ENCODE data around the gene PKIB. TPM values are rescaled to one million over a fixed set of nuclear protein-coding genes. Genes with fewer than 3 reads are reported as not detected.
"Not testable (repeated sequence)": the region's sequence is repeated elsewhere in the genome, so short reads cannot be mapped to it uniquely, and the experiment has no call there.

PKIB gene
- polyA plus RNA-seq, 2 of the 4 experiments (the other 2 are of a cell fraction), result 0.37 to 1.5 TPM

GRCh38 chr6:122740936-122741335 lies 130.7 kb downstream of the PKIB start:
- no peak for TF ChIP-seq KDM1A (IDR thresholded peaks at IDR 0.05; ENCODE audit: low read depth)
- no peak for TF ChIP-seq ZFP36 (IDR thresholded peaks at IDR 0.05; ENCODE audit: borderline replicate concordance, partially characterized antibody)
- no peak for TF ChIP-seq FOXS1 (CRISPR knock-in tag; IDR thresholded peaks at IDR 0.05)
- no peak for TF ChIP-seq KDM5A (IDR thresholded peaks at IDR 0.05)
- TF ChIP-seq EHF (CRISPR knock-in tag; IDR thresholded peaks at IDR 0.05), result no peak
- no peak for TF ChIP-seq HEYL (CRISPR knock-in tag; IDR thresholded peaks at IDR 0.05)
- no peak for TF ChIP-seq HOXB5 (CRISPR knock-in tag; IDR thresholded peaks at IDR 0.05)
- no peak for TF ChIP-seq TP53 (CRISPR knock-in tag; IDR thresholded peaks at IDR 0.05)
- no peak for TF ChIP-seq NR3C1 (IDR thresholded peaks at IDR 0.05)
- no peak for TF ChIP-seq ELK1 (IDR thresholded peaks at IDR 0.05; ENCODE audit: low read depth, low read length)
- no peak for TF ChIP-seq RAD21 (conservative IDR thresholded peaks at IDR 0.05 in 1 of 2, IDR thresholded peaks at IDR 0.05 in 1 of 2)
- no peak for TF ChIP-seq CHD2 (IDR thresholded peaks at IDR 0.05; ENCODE audit: low read length, partially characterized antibody)
- TF ChIP-seq BCL3 (IDR thresholded peaks at IDR 0.05), result no peak
- no peak for TF ChIP-seq ATOH8 (CRISPR knock-in tag; IDR thresholded peaks at IDR 0.05; ENCODE audit: low read depth)
- TF ChIP-seq POLR2AphosphoS2 (conservative IDR thresholded peaks at IDR 0.05; ENCODE audit: low read length), result no peak
- Histone ChIP-seq H3K4me2 (no peak overlapping the region), H3K4me1 (no peaks in the 10 kb centered on the region), H3K9me3 (no peaks in the 10 kb centered on the region), H3K27ac (no peak overlapping the region), H3K4me3 (no peak overlapping the region)
- POLR2A ChIA-PET, result no interaction called here
- CTCF ChIA-PET, result interaction anchor here (4.9 kb wide), 1 partner anchor 10 kb away, joined by 19 read pairs; no protein-coding TSS in a partner anchor
- ATAC-seq (no peak), DNase-seq (ENCODE audit: low read depth in 1 of 2, low spot score in 1 of 2) (no peak), FAIRE-seq (no peak)
- WGBS (ENCODE audit: missing lambda C conversion rate), result 29% methylated on average over 2 of the region's 2 CpGs

- H3K4me3 ChIP-seq; FAIRE-seq; POLR2A ChIA-PET; H3K4me1 ChIP-seq; H3K9me3 ChIP-seq; ATAC-seq; DNase-seq (ENCODE audit: low read depth in 1 of 2, low spot score in 1 of 2); H3K4me2 ChIP-seq; H3K27ac ChIP-seq: not testable (repeated sequence)
- 42% methylated on average over 4 of the region's 8 CpGs for WGBS (ENCODE audit: missing lambda C conversion rate)
- CTCF ChIA-PET, result interaction anchor here (1.1 to 3.3 kb wide), 6 partner anchors 10 to 95 kb away, joined by 3 to 19 read pairs (median 4); no protein-coding TSS in a partner anchor
- 0 out of 5 replicates have a peak, but pooled peaks have one; percentile 13 to 17 for TF ChIP-seq RAD21 (conservative IDR thresholded peaks at IDR 0.05 in 1 of 2, IDR thresholded peaks at IDR 0.05 in 1 of 2)
These were observed 134.0 kb downstream of the PKIB start for GRCh38 chr6:122744247-122744646.

GRCh38 chr6:122744856-122745255 lies 134.7 kb downstream of the PKIB start:
- H3K27ac ChIP-seq; POLR2A ChIA-PET; FAIRE-seq; H3K4me2 ChIP-seq; H3K9me3 ChIP-seq; H3K4me3 ChIP-seq; H3K4me1 ChIP-seq; DNase-seq (ENCODE audit: low read depth in 1 of 2, low spot score in 1 of 2); ATAC-seq: not testable (repeated sequence)
- whole genome bisulfite sequencing (ENCODE audit: missing lambda C conversion rate), result 71% methylated on average over 3 of the region's 3 CpGs
- CTCF ChIA-PET, result interaction anchor here (1.0 to 3.3 kb wide), 7 partner anchors 9 to 94 kb away, joined by 3 to 19 read pairs (median 3); no protein-coding TSS in a partner anchor

GRCh38 chr6:122746688-122747087 lies 136.5 kb downstream of the PKIB start:
- no peak for ATAC-seq
- CTCF ChIA-PET, result interaction anchor here (0.7 to 3.3 kb wide), 2 partner anchors 8 to 92 kb away, joined by 3 to 19 read pairs; no protein-coding TSS in a partner anchor
- Histone ChIP-seq H3K27ac (no peak overlapping the region), H3K9me3 (no peaks in the 10 kb centered on the region), H3K4me2 (no peak overlapping the region), H3K4me1 (no peaks in the 10 kb centered on the region), H3K4me3 (no peak overlapping the region)
- no peak for TF ChIP-seq SMC3 (IDR thresholded peaks at IDR 0.05)
- no peak for TF ChIP-seq ZC3H11A (IDR thresholded peaks at IDR 0.05)
- no peak for TF ChIP-seq POLR2AphosphoS2 (conservative IDR thresholded peaks at IDR 0.05; ENCODE audit: low read length)
- TF ChIP-seq RAD21 (conservative IDR thresholded peaks at IDR 0.05 in 1 of 2, IDR thresholded peaks at IDR 0.05 in 1 of 2), result no peak
- TF ChIP-seq MYC (IDR thresholded peaks at IDR 0.05; ENCODE audit: borderline replicate concordance, low read length), result no peak
- no peak for TF ChIP-seq CHD2 (IDR thresholded peaks at IDR 0.05; ENCODE audit: low read length, partially characterized antibody)
- TF ChIP-seq MAZ (IDR thresholded peaks at IDR 0.05; ENCODE audit: borderline replicate concordance, low read depth, low read length), result no peak
- TF ChIP-seq HOXB5 (CRISPR knock-in tag; IDR thresholded peaks at IDR 0.05), result no peak
- no peak for TF ChIP-seq FOXS1 (CRISPR knock-in tag; IDR thresholded peaks at IDR 0.05)
- no peak for TF ChIP-seq JUNB (IDR thresholded peaks at IDR 0.05)
- TF ChIP-seq RFX5 (IDR thresholded peaks at IDR 0.05), result no peak
- TF ChIP-seq ZNF302 (CRISPR knock-in tag; IDR thresholded peaks at IDR 0.05), result no peak
- no peak for TF ChIP-seq CBX2 (IDR thresholded peaks at IDR 0.05; ENCODE audit: borderline replicate concordance, low read depth)
- no peak for TF ChIP-seq GATA3 (IDR thresholded peaks at IDR 0.05; ENCODE audit: borderline replicate concordance)
- TF ChIP-seq KDM1A (IDR thresholded peaks at IDR 0.05; ENCODE audit: low read depth), result no peak
- TF ChIP-seq E2F6 (IDR thresholded peaks at IDR 0.05; ENCODE audit: borderline replicate concordance, low read depth), result no peak
- DNase-seq (ENCODE audit: low read depth in 1 of 2, low spot score in 1 of 2), result no peak
- 58% methylated on average over 9 of the region's 9 CpGs for WGBS (ENCODE audit: missing lambda C conversion rate)
- FAIRE-seq, result no peak
- POLR2A ChIA-PET, result no interaction called here

All from A549 (cell line).